Prostate gland (tissue), 2 donors: ENCODE data around the gene DKK3.

Source experiments
- CTCF ChIP-seq, 4 experiments: fragments of 200-600 bp in 2 of 4; fragments of 450-650 bp in 2 of 4; sonication (generic) in 2 of 4; IDR thresholded peaks; 1 replicate in 3 of 4; 2 replicates in 1 of 4; pipeline ENCODE4 v1.5.1; 2016 to 2019; ENCODE audit warnings: antibody characterized with exemption in 4 of 4, mild to moderate bottlenecking in 2 of 4, moderate library complexity in 2 of 4
- POLR2A ChIP-seq: fragments of 450-650 bp; IDR thresholded peaks from one replicate; pipeline ENCODE4 v1.6.1; 2016; ENCODE audit warnings: antibody characterized with exemption, mild to moderate bottlenecking
- POLR2AphosphoS5 ChIP-seq: sonication (generic); formaldehyde crosslinking; IDR thresholded peaks from one replicate; pipeline ENCODE4 v1.6.1; 2017; ENCODE audit warnings: antibody characterized with exemption

GRCh38 chr11:12005476-12005875, 3.0 kb downstream of the DKK3 start:
- TF ChIP-seq CTCF (IDR thresholded peaks at IDR 0.05) (no peak), POLR2A (no peak), POLR2AphosphoS5 (peak; percentile 21)
